GM18502 (cell line): ENCODE data around the gene TRIOBP.

ENCODE experiments used
- ATAC-seq: cut with Tn5 transposase; IDR thresholded peaks from one replicate; pipeline ENCODE4 v1.9.1; 2021; ENCODE audit warnings: mild to moderate bottlenecking; ENCODE audit not compliant: unreplicated experiment, poor library complexity

Gene TRIOBP

GRCh38 chr22:37764622-37765021 is 67.8 kb downstream of the TRIOBP start:
- ATAC-seq: no peak

- no peak for ATAC-seq
These were observed 68.7 kb downstream of the TRIOBP start for GRCh38 chr22:37765498-37765897.

- ATAC-seq: no peak
These were observed 69.2 kb downstream of the TRIOBP start for GRCh38 chr22:37765953-37766576.

GRCh38 chr22:37768273-37768672 is 71.4 kb downstream of the TRIOBP start:
- no peak for ATAC-seq

- no peak for ATAC-seq
These were observed 72.2 kb downstream of the TRIOBP start for GRCh38 chr22:37769056-37769455.

- ATAC-seq: no peak
These were observed 74.2 kb downstream of the TRIOBP start for GRCh38 chr22:37771081-37771480.

GRCh38 chr22:37771702-37772427 is 75.0 kb downstream of the TRIOBP start:
- ATAC-seq: no peak

- ATAC-seq: no peak
These were observed 77.9 kb downstream of the TRIOBP start for GRCh38 chr22:37774728-37775127.

- ATAC-seq: no peak
These were observed 79.2 kb downstream of the TRIOBP start for GRCh38 chr22:37775785-37776638.

- ATAC-seq: no peak
These were observed 79.8 kb downstream of the TRIOBP start for GRCh38 chr22:37776639-37777005.

- ATAC-seq: peak; percentile 55
These were observed 80.4 kb downstream of the TRIOBP start for GRCh38 chr22:37777122-37777687.

GRCh38 chr22:37778370-37779009 is 81.6 kb downstream of the TRIOBP start:
- ATAC-seq: no peak

- no peak for ATAC-seq
These were observed 84.7 kb downstream of the TRIOBP start for GRCh38 chr22:37781434-37782059.

- no peak for ATAC-seq
These were observed 85.7 kb downstream of the TRIOBP start for GRCh38 chr22:37782340-37783168.

- ATAC-seq: no peak
These were observed 88.1 kb downstream of the TRIOBP start for GRCh38 chr22:37784829-37785495.

GRCh38 chr22:37790234-37790633 is 93.4 kb downstream of the TRIOBP start:
- no peak for ATAC-seq

GRCh38 chr22:37792494-37792893 is 95.6 kb downstream of the TRIOBP start:
- no peak for ATAC-seq

GRCh38 chr22:37794376-37794775 is 97.5 kb downstream of the TRIOBP start:
- ATAC-seq: no peak

GRCh38 chr22:37796079-37796478 is 99.2 kb downstream of the TRIOBP start:
- ATAC-seq: no peak
